ENCODE measurements around the gene SDR42E2.

Gene SDR42E2

GRCh38 chr16:22161999-22162655, at the start of gene SDR42E2:
SDR42E2 (plus strand) TSS chr16:22162506; CDS start chr16:22165583, 3,077 bp downstream.
- no peak within 1 kb of the TSS for H3K4me3 ChIP-seq
- H3K27ac ChIP-seq: no peak within 1 kb of the TSS
- H3K36me3 ChIP-seq: no peaks in the 10 kb centered on the region
- intact Hi-C loops (cut with DNase I; ENCODE audit: low total_unique reads): no loop called here
- H3K27me3 ChIP-seq: peaks cover 0 to 22% of the 10 kb centered on the region in 2 donors
- no peaks in the 10 kb centered on the region for H3K9me3 ChIP-seq
- H3K4me1 ChIP-seq: peaks cover 0 to 6% (median 3%) of the 10 kb centered on the region in 4 donors
- TF ChIP-seq, protein P1, sequence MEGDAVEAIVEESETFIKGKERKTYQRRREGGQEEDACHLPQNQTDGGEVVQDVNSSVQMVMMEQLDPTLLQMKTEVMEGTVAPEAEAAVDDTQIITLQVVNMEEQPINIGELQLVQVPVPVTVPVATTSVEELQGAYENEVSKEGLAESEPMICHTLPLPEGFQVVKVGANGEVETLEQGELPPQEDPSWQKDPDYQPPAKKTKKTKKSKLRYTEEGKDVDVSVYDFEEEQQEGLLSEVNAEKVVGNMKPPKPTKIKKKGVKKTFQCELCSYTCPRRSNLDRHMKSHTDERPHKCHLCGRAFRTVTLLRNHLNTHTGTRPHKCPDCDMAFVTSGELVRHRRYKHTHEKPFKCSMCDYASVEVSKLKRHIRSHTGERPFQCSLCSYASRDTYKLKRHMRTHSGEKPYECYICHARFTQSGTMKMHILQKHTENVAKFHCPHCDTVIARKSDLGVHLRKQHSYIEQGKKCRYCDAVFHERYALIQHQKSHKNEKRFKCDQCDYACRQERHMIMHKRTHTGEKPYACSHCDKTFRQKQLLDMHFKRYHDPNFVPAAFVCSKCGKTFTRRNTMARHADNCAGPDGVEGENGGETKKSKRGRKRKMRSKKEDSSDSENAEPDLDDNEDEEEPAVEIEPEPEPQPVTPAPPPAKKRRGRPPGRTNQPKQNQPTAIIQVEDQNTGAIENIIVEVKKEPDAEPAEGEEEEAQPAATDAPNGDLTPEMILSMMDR (IDR thresholded peaks at IDR 0.05): no peak
- DNase-seq: no peak

DNA sequence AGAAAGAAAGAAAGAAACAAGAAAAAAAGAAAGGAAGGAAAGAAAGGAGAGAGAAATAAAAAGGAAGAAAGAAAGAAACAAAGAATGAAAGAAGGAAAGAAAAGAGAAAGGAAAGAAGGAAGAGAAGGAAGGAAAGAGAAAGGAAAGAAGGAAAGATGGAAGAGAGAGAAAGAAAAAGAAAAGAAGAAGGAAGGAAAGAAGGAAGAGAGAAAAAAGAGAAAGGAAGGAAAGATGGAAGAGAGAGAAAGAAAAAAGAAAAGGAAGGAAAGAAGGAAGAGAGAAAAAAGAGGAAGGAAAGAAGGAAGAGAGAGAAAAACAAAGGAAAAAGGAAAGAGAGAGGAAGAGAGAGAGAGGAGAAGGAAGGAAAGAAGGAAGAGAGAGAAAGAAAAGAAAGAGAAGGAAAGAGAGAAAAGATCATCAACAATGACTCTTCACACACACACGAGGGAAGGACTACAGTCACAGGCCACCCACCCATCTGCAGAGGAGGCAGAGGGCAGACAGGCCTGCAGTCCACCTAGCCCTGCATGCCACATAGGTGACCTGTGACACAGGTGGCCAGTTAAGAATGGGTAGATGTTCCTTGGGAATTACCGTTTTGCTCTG, 46.1 kb upstream of the SDR42E2 start:
- no peak overlapping the region for H3K4me3 ChIP-seq
- no peak for DNase-seq
- intact Hi-C loops (cut with DNase I; ENCODE audit: low total_unique reads): no loop called here
- H3K4me1 ChIP-seq: no peaks in the 10 kb centered on the region
- H3K27ac ChIP-seq: no peak overlapping the region
- TF ChIP-seq, protein P1 (IDR thresholded peaks at IDR 0.05): no peak
- no peaks in the 10 kb centered on the region for H3K27me3 ChIP-seq
- H3K36me3 ChIP-seq: no peaks in the 10 kb centered on the region
- no peaks in the 10 kb centered on the region for H3K9me3 ChIP-seq

GRCh38 chr16:22117609-22118008, 44.7 kb upstream of the SDR42E2 start:
- Histone ChIP-seq H3K27me3 (no peaks in the 10 kb centered on the region), H3K4me1 (no peaks in the 10 kb centered on the region), H3K36me3 (no peaks in the 10 kb centered on the region), H3K9me3 (no peaks in the 10 kb centered on the region), H3K4me3 (no peak overlapping the region), H3K27ac (no peak overlapping the region)
- TF ChIP-seq, protein P1 (IDR thresholded peaks at IDR 0.05): no peak
- intact Hi-C loops (cut with DNase I; ENCODE audit: low total_unique reads): no loop called here
- DNase-seq: no peak

DNA sequence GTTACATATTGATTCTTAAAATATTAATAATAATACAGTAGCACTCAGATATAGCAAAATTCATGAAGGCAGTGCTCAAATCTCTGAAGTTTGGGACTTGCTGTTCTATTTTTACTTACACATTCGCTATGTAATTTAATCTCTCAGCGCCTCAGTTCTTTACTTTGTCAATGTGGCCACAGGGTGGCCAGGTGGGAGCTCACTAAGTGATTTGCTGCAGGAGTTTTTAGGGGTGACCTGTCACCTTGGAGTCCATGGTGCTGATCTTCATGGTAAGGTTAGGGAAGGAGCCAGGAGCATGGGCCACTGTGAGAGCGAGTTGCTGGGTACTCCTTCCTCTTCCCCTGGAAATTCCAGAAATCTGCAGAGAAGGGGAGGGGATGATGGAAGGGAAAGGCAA, 41.9 kb upstream of the SDR42E2 start:
- no peak for DNase-seq
- intact Hi-C loops (cut with DNase I; ENCODE audit: low total_unique reads): no loop called here
- H3K27ac ChIP-seq: no peak overlapping the region
- H3K4me3 ChIP-seq: no peak overlapping the region
- TF ChIP-seq, protein P1 (IDR thresholded peaks at IDR 0.05): no peak
- no peaks in the 10 kb centered on the region for H3K27me3 ChIP-seq
- no peaks in the 10 kb centered on the region for H3K9me3 ChIP-seq
- H3K4me1 ChIP-seq: no peaks in the 10 kb centered on the region
- H3K36me3 ChIP-seq: no peaks in the 10 kb centered on the region

DNA sequence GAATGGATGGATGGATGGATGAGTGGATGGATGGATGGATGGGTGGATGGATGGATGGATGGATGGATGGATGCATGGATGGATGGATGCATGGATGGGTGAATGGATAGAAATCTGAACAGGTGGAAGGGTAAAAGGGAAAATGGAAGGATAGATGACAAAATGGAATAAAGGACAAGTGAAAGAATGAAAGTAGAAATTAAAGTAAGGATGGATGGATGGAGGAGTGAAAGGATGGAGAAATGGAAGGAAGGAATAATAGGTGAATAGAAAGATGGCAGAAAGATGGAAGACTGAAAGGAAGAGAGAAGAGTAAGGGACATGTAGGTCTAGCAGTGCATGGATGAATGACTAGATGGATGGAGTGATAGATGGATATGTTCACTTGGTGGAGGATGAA, 40.1 kb upstream of the SDR42E2 start:
- intact Hi-C loops (cut with DNase I; ENCODE audit: low total_unique reads): no loop called here
- no peaks in the 10 kb centered on the region for H3K9me3 ChIP-seq
- TF ChIP-seq, protein P1 (IDR thresholded peaks at IDR 0.05): no peak
- H3K4me1 ChIP-seq: no peaks in the 10 kb centered on the region
- no peak overlapping the region for H3K4me3 ChIP-seq
- H3K27ac ChIP-seq: no peak overlapping the region
- no peak for DNase-seq
- no peaks in the 10 kb centered on the region for H3K27me3 ChIP-seq
- no peaks in the 10 kb centered on the region for H3K36me3 ChIP-seq
